ENCODE measurements around the gene DHX40. TPM values are rescaled to one million over a fixed set of nuclear protein-coding genes. Genes with fewer than 3 reads are reported as not detected.

The DHX40 gene
- total and polyA plus RNA-seq, 2 of the 8 experiments (the other 6 are each of a cell fraction or from before 2014, with no cell fraction given): 13.5 to 28.3 TPM

- no peak for TF ChIP-seq CHD7 (IDR thresholded peaks at IDR 0.05; ENCODE audit: insufficient replicate concordance, low read length)
- TF ChIP-seq RAD21 (IDR thresholded peaks at IDR 0.05 in 1 of 2, conservative IDR thresholded peaks at IDR 0.05 in 1 of 2; ENCODE audit: low read depth in 2 of 2, low read length in 2 of 2): no peak
- TF ChIP-seq TAF7 (optimal IDR thresholded peaks at IDR 0.05; ENCODE audit: borderline replicate concordance, low read depth, low read length): no peak
- no peak for TF ChIP-seq TEAD4 (IDR thresholded peaks at IDR 0.05; ENCODE audit: low read depth, low read length)
Measured at GRCh38 chr17:59558039-59558438, 7.4 kb upstream of the DHX40 start (continued).
